ENCODE results near the gene HMGCS2.

- TF ChIP-seq CTCF (conservative IDR thresholded peaks at IDR 0.05 in 1 of 2, IDR thresholded peaks at IDR 0.05 in 1 of 2; ENCODE audit: extremely low read depth in 1 of 2, insufficient read depth in 1 of 2, low read depth in 1 of 2, low read length in 2 of 2) (no peak), EZH2 (IDR thresholded peaks at IDR 0.05; ENCODE audit: borderline replicate concordance, low read length) (no peak)
Observed at GRCh38 chr1:119767486-119767885, 1.2 kb downstream of the HMGCS2 start.

All from mammary epithelial cell (primary cell).